ENCODE data around the gene PAX5. TPM values are rescaled to one million over a fixed set of nuclear protein-coding genes. Genes with fewer than 3 reads are reported as not detected.

Gene PAX5
- total RNA-seq, 2 experiments from 2014 or later = 0.95 to 1.1 TPM

GRCh38 chr9:36798350-36799065, 235.6 kb downstream of the PAX5 start:
- DNase-seq (no peak), ATAC-seq (no peak)
- ChIA-PET POLR2A (no interaction called here), CTCF (no interaction called here)
- no peak overlapping the region for H3K27ac Mint-ChIP-seq
- peaks cover 3% of the 10 kb centered on the region for H3K9me3 Mint-ChIP-seq
- intact Hi-C loops (cut with micrococcal nuclease) = no loop called here
- H3K4me1 Mint-ChIP-seq (ENCODE audit: low read depth) = no peaks in the 10 kb centered on the region
- H3K4me3 Mint-ChIP-seq = no peak overlapping the region
- no peaks in the 10 kb centered on the region for H3K36me3 Mint-ChIP-seq (ENCODE audit: low read depth)
- H3K27me3 Mint-ChIP-seq = peaks cover under 1% of the 10 kb centered on the region
- TF ChIP-seq, protein P1, sequence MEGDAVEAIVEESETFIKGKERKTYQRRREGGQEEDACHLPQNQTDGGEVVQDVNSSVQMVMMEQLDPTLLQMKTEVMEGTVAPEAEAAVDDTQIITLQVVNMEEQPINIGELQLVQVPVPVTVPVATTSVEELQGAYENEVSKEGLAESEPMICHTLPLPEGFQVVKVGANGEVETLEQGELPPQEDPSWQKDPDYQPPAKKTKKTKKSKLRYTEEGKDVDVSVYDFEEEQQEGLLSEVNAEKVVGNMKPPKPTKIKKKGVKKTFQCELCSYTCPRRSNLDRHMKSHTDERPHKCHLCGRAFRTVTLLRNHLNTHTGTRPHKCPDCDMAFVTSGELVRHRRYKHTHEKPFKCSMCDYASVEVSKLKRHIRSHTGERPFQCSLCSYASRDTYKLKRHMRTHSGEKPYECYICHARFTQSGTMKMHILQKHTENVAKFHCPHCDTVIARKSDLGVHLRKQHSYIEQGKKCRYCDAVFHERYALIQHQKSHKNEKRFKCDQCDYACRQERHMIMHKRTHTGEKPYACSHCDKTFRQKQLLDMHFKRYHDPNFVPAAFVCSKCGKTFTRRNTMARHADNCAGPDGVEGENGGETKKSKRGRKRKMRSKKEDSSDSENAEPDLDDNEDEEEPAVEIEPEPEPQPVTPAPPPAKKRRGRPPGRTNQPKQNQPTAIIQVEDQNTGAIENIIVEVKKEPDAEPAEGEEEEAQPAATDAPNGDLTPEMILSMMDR (IDR thresholded peaks at IDR 0.05) = no peak

- Mint-ChIP-seq H3K4me3 (no peak overlapping the region), H3K36me3 (ENCODE audit: low read depth) (peaks cover 4% of the 10 kb centered on the region), H3K4me1 (ENCODE audit: low read depth) (no peaks in the 10 kb centered on the region), H3K27me3 (peaks cover 2% of the 10 kb centered on the region), H3K27ac (no peak overlapping the region), H3K9me3 (peaks cover 9% of the 10 kb centered on the region)
- intact Hi-C loops (cut with micrococcal nuclease) = no loop called here
- TF ChIP-seq, protein P1 (IDR thresholded peaks at IDR 0.05) = no peak
- POLR2A ChIA-PET = no interaction called here
- no peak for DNase-seq
- CTCF ChIA-PET = no interaction called here
- ATAC-seq = no peak
These were observed 236.4 kb downstream of the PAX5 start for GRCh38 chr9:36797471-36798220.

- H3K4me3 Mint-ChIP-seq = no peak overlapping the region
- intact Hi-C loops (cut with micrococcal nuclease) = no loop called here
- ATAC-seq (no peak), DNase-seq (no peak)
- H3K9me3 Mint-ChIP-seq = peaks cover 9% of the 10 kb centered on the region
- CTCF ChIA-PET = no interaction called here
- POLR2A ChIA-PET = no interaction called here
- peaks cover 2% of the 10 kb centered on the region for H3K27me3 Mint-ChIP-seq
- no peaks in the 10 kb centered on the region for H3K4me1 Mint-ChIP-seq (ENCODE audit: low read depth)
- TF ChIP-seq, protein P1 (IDR thresholded peaks at IDR 0.05) = no peak
- peaks cover 4% of the 10 kb centered on the region for H3K36me3 Mint-ChIP-seq (ENCODE audit: low read depth)
- H3K27ac Mint-ChIP-seq = no peak overlapping the region
These were observed 237.2 kb downstream of the PAX5 start for GRCh38 chr9:36796671-36797419.

DNA sequence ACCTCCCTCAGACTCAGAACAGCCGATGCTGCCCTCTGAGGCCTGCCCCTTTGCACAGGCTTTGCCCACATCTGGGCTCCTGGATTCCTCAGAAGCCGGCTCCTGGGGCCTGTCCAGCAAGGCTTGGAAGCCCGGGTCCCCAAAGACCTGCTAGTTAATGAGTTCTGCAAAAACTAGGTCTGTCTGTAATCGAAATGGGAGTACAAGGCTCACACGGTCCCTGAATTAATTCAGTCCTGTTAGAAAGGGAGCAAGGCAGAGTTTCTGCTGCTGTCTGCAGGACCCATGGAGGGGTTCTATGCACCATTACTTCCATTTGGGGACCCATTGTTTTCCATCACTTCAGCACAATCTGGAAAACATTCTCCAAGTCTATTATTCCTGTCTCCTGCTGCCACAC, 239.6 kb downstream of the PAX5 start:
- H3K27me3 Mint-ChIP-seq = peaks cover 2% of the 10 kb centered on the region
- intact Hi-C loops (cut with micrococcal nuclease) = no loop called here
- no peaks in the 10 kb centered on the region for H3K4me1 Mint-ChIP-seq (ENCODE audit: low read depth)
- no peak overlapping the region for H3K27ac Mint-ChIP-seq
- no peak for DNase-seq
- H3K9me3 Mint-ChIP-seq = peaks cover 9% of the 10 kb centered on the region
- H3K4me3 Mint-ChIP-seq = no peak overlapping the region
- POLR2A ChIA-PET = no interaction called here
- TF ChIP-seq, protein P1 (IDR thresholded peaks at IDR 0.05) = no peak
- no peak for ATAC-seq
- CTCF ChIA-PET = interaction anchor here (1.3 kb wide), 1 partner anchor 12 kb away, joined by 3 read pairs; no protein-coding TSS in a partner anchor
- peaks cover 4% of the 10 kb centered on the region for H3K36me3 Mint-ChIP-seq (ENCODE audit: low read depth)
